MM.1S (cell line): Measurements from ENCODE around the gene SPATS2.

Source experiments
- DNase-seq: peaks from one replicate; pipeline ENCODE4 v3.0.0-alpha.2; 2015
- H2AFZ ChIP-seq: fragments of 300-600 bp; sonication (generic); 2 replicates; pipeline ENCODE4 v1.6.0; 2016; ENCODE audit warnings: antibody characterized with exemption, low read length
- H3F3A ChIP-seq: fragments of 300-600 bp; sonication (generic); 2 replicates; pipeline ENCODE4 v1.6.1; 2016; ENCODE audit warnings: mild to moderate bottlenecking, antibody characterized with exemption, low read length, moderate library complexity, mixed read lengths; ENCODE audit not compliant: insufficient read depth
- H3K27ac ChIP-seq: fragments of 300-600 bp; sonication (generic); 2 replicates; pipeline ENCODE4 v1.5.1; 2016; ENCODE audit warnings: mild to moderate bottlenecking, low read length
- H3K27me3 ChIP-seq: fragments of 300-600 bp; sonication (generic); replicated peaks from 2 replicates; pipeline ENCODE4 v1.6.0; 2016; ENCODE audit warnings: low read length; ENCODE audit not compliant: insufficient read depth
- H3K36me3 ChIP-seq: fragments of 300-600 bp; sonication (generic); replicated peaks from 2 replicates; pipeline ENCODE4 v1.6.1; 2016; ENCODE audit warnings: mild to moderate bottlenecking, low read length, mixed read lengths; ENCODE audit not compliant: insufficient read depth
- H3K4me1 ChIP-seq: fragments of 300-600 bp; sonication (generic); 2 replicates; pipeline ENCODE4 v1.6.1; 2016; ENCODE audit warnings: low read length, mixed read lengths
- H3K4me2 ChIP-seq: fragments of 300-600 bp; sonication (generic); 2 replicates; pipeline ENCODE4 v1.6.0; 2016; ENCODE audit warnings: low read depth, low read length
- H3K4me3 ChIP-seq: fragments of 300-600 bp; sonication (generic); 2 replicates; pipeline ENCODE4 v1.5.1; 2016; ENCODE audit warnings: low read length, mixed read lengths
- H3K79me2 ChIP-seq: fragments of 300-600 bp; sonication (generic); 2 replicates; pipeline ENCODE4 v1.6.1; 2016; ENCODE audit warnings: mixed run types, low read length, mixed read lengths
- H3K9ac ChIP-seq: fragments of 300-600 bp; sonication (generic); 2 replicates; pipeline ENCODE4 v1.6.1; 2016; ENCODE audit warnings: low read length, mixed read lengths
- H3K9me2 ChIP-seq: fragments of 300-600 bp; sonication (generic); replicated peaks from 2 replicates; pipeline ENCODE4 v1.6.1; 2016; ENCODE audit warnings: mild to moderate bottlenecking, low read length, mixed read lengths; ENCODE audit not compliant: insufficient read depth
- H3K9me3 ChIP-seq: fragments of 300-600 bp; sonication (generic); replicated peaks from 2 replicates; pipeline ENCODE4 v1.6.1; 2016; ENCODE audit warnings: mild to moderate bottlenecking, low read length, mixed read lengths; ENCODE audit not compliant: insufficient read depth
- H4K20me1 ChIP-seq: fragments of 300-600 bp; sonication (generic); 2 replicates; pipeline ENCODE4 v1.6.1; 2016; ENCODE audit warnings: mild to moderate bottlenecking, low read length, moderate library complexity, mixed read lengths; ENCODE audit not compliant: insufficient read depth
- CTCF ChIP-seq: fragments of 300-600 bp; sonication (generic); IDR thresholded peaks from 2 replicates; pipeline ENCODE4 v1.5.1; 2016; ENCODE audit warnings: antibody characterized with exemption, low read length, mixed read lengths
- EZH2 ChIP-seq: fragments of 300-600 bp; sonication (generic); optimal IDR thresholded peaks from 2 replicates; pipeline ENCODE3; 2017; ENCODE audit warnings: low read depth, mild to moderate bottlenecking, antibody characterized with exemption, low read length, mixed read lengths
- EZH2phosphoT487 ChIP-seq: fragments of 300-600 bp; sonication (generic); IDR thresholded peaks from 2 replicates; pipeline ENCODE4 v1.6.1; 2018; ENCODE audit warnings: antibody characterized with exemption, low read length

Gene SPATS2

GRCh38 chr12:49465132-49465531, 97.9 kb downstream of the SPATS2 start:
- Histone ChIP-seq H3K27me3 (no peaks in the 10 kb centered on the region), H3K4me2 (no peak overlapping the region), H3K36me3 (peaks cover 5% of the 10 kb centered on the region; the same call in 1 of the 2 replicates), H3K27ac (no peak overlapping the region), H3K9me2 (no peaks in the 10 kb centered on the region), H3K9ac (no peak overlapping the region), H3K4me3 (no peak overlapping the region), H3K4me1 (no peaks in the 10 kb centered on the region), H3K79me2 (peaks cover 68% of the 10 kb centered on the region), H3F3A (no peaks in the 10 kb centered on the region), H2AFZ (no peak overlapping the region), H4K20me1 (peaks cover 3% of the 10 kb centered on the region; the same call in 1 of the 2 replicates), H3K9me3 (no peaks in the 10 kb centered on the region)
- TF ChIP-seq EZH2: no peak
- TF ChIP-seq EZH2phosphoT487: no peak
- no peak for TF ChIP-seq CTCF
- no peak for DNase-seq

- Histone ChIP-seq H2AFZ (no peak overlapping the region), H3K9me2 (no peaks in the 10 kb centered on the region), H3K79me2 (peaks cover 81% of the 10 kb centered on the region), H3K4me3 (no peak overlapping the region), H3K27me3 (no peaks in the 10 kb centered on the region), H4K20me1 (0 out of 2 replicates have a peak, but pooled peaks cover 4% of the 10 kb centered on the region), H3K9me3 (no peaks in the 10 kb centered on the region), H3K36me3 (no peaks in the 10 kb centered on the region), H3K4me2 (no peak overlapping the region), H3K4me1 (no peaks in the 10 kb centered on the region), H3K9ac (no peak overlapping the region), H3F3A (no peaks in the 10 kb centered on the region), H3K27ac (no peak overlapping the region)
- TF ChIP-seq EZH2phosphoT487 (no peak), CTCF (no peak), EZH2 (no peak)
- DNase-seq: no peak
Observed at GRCh38 chr12:49470986-49471385, 103.7 kb downstream of the SPATS2 start.

DNA sequence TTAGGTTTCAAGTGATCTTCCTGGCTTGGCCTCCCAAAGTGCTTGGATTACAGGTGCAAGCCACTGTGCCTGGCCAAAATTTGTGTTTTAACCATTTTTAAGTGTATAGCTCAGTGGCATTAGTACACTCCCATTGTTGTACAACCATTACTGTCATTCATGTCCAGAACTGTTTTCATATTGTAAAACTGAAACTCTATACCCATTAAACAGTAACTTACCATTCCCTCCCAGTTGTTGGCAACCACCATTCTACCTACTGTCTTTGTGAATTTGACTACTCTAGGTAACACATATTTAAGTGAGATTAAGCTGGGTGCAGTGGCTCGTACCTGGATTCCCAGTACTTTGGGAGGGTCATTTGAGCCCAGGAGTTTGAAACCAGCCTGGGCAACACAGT, 104.3 kb downstream of the SPATS2 start:
- Histone ChIP-seq H3F3A (no peaks in the 10 kb centered on the region), H3K79me2 (peaks cover 83% of the 10 kb centered on the region), H3K27me3 (no peaks in the 10 kb centered on the region), H3K36me3 (no peaks in the 10 kb centered on the region), H3K27ac (no peak overlapping the region), H3K4me1 (no peaks in the 10 kb centered on the region), H3K9me2 (no peaks in the 10 kb centered on the region), H3K9ac (no peak overlapping the region), H3K4me2 (no peak overlapping the region), H3K9me3 (no peaks in the 10 kb centered on the region), H2AFZ (no peak overlapping the region), H3K4me3 (no peak overlapping the region), H4K20me1 (0 out of 2 replicates have a peak, but pooled peaks cover 4% of the 10 kb centered on the region)
- TF ChIP-seq EZH2: no peak
- no peak for TF ChIP-seq CTCF
- no peak for TF ChIP-seq EZH2phosphoT487
- DNase-seq: no peak
